ENCODE data around the gene BCCIP.

GRCh38 chr10:125799451-125800182 is 23.7 kb upstream of the BCCIP start:
- no peak for TF ChIP-seq CTCF (IDR thresholded peaks at IDR 0.05)
- TF ChIP-seq EP300 (IDR thresholded peaks at IDR 0.05) = no peak
- TF ChIP-seq POLR2A (IDR thresholded peaks at IDR 0.05) = no peak
